Transverse colon (tissue), 4 donors: ENCODE measurements around the gene UBE2R2.

Experiments used
- CTCF ChIP-seq, 5 experiments: fragments of 200-600 bp in 3 of 5; fragments of 450-650 bp in 2 of 5; sonication (generic) in 3 of 5; IDR thresholded peaks; 1 replicate in 2 of 5; 2 replicates in 3 of 5; pipeline ENCODE4 v1.5.1; 2016 to 2017; ENCODE audit warnings: antibody characterized with exemption in 5 of 5, inconsistent platforms in 3 of 5, mild to moderate bottlenecking in 2 of 5, moderate library complexity in 1 of 5
- POLR2AphosphoS5 ChIP-seq, 3 donors: sonication (generic); formaldehyde crosslinking; IDR thresholded peaks; one replicate each; pipeline ENCODE4 v1.6.1; 2016; ENCODE audit warnings: antibody characterized with exemption in 3 of 3

- TF ChIP-seq POLR2AphosphoS5 (IDR thresholded peaks at IDR 0.05) (no peak), CTCF (IDR thresholded peaks at IDR 0.05) (no peak)
Observed at GRCh38 chr9:33856247-33856646, 39.3 kb downstream of the UBE2R2 start.
